Esophagus muscularis mucosa (tissue), 4 donors: ENCODE results near the gene TNK2. TPM values are rescaled to one million over a fixed set of nuclear protein-coding genes. Genes with fewer than 3 reads are reported as not detected.

Source experiments
- DNase-seq: peaks from one replicate; pipeline ENCODE4 v3.0.0-alpha.2; 2017; ENCODE audit errors: extremely low spot score
- H3K27ac ChIP-seq, 4 donors: fragments of 200-600 bp; sonication (generic); replicated peaks in 1 of 4; 1 replicate in 3 of 4; 2 replicates in 1 of 4; pipeline ENCODE4 v1.5.1; 2016 to 2019; ENCODE audit warnings: mild to moderate bottlenecking in 1 of 4
- H3K27me3 ChIP-seq, 4 donors: fragments of 200-600 bp; sonication (generic); one replicate each; pipeline versions ENCODE4 v1.5.1 to v1.6.0; 2016 to 2019
- H3K36me3 ChIP-seq, 4 donors: fragments of 200-600 bp; sonication (generic); one replicate each; pipeline ENCODE4 v1.5.1; 2016 to 2019
- H3K4me1 ChIP-seq, 4 donors: fragments of 200-600 bp; sonication (generic); one replicate each; pipeline ENCODE4 v1.5.1; 2016 to 2019
- H3K4me3 ChIP-seq, 4 donors: fragments of 200-600 bp; sonication (generic); 1 replicate in 2 of 4; 2 replicates in 2 of 4; pipeline ENCODE4 v1.5.1; 2016 to 2019; ENCODE audit warnings: mild to moderate bottlenecking in 4 of 4, moderate library complexity in 1 of 4
- H3K9me3 ChIP-seq, 4 donors: fragments of 200-600 bp; sonication (generic); 1 replicate in 3 of 4; 2 replicates in 1 of 4; pipeline ENCODE4 v1.5.1; 2016 to 2019
- CTCF ChIP-seq, 3 experiments: fragments of 200-600 bp in 2 of 3; fragments of 450-650 bp in 1 of 3; sonication (generic) in 2 of 3; IDR thresholded peaks; one replicate each; pipeline ENCODE4 v1.5.1; 2017 to 2019; ENCODE audit warnings: antibody characterized with exemption in 3 of 3, mild to moderate bottlenecking in 2 of 3, moderate library complexity in 1 of 3
- EP300 ChIP-seq: sonication (generic); formaldehyde crosslinking; IDR thresholded peaks from one replicate; pipeline ENCODE4 v1.6.1; 2017; ENCODE audit warnings: antibody characterized with exemption
- POLR2A ChIP-seq: fragments of 450-650 bp; IDR thresholded peaks from one replicate; pipeline ENCODE4 v1.6.1; 2017; ENCODE audit warnings: antibody characterized with exemption, moderate library complexity, mild to moderate bottlenecking, low read depth
- POLR2AphosphoS5 ChIP-seq, 2 donors: sonication (generic); formaldehyde crosslinking; IDR thresholded peaks; one replicate each; pipeline ENCODE4 v1.6.1; 2017; ENCODE audit warnings: antibody characterized with exemption in 2 of 2
- WGBS: methylation state at CpG from one replicate; pipeline ENCODE4 v1.1.5; 2018; 5-methylcytosine and 5-hydroxymethylcytosine counted together
- intact Hi-C: fragments of 100-400 bp; cut with DNase I; formaldehyde crosslinking; loops from one replicate; pipeline ENCODE4 v1.15.1; 2023
- total RNA-seq, 4 donors: library from RNA; depleted of rRNA; stranded (reverse); fragments of >200 nt; gene quantifications; one replicate each; pipeline versions ENCODE4 v1.1.0 to v1.2.1, GENCODE V29; 2016

TNK2 gene
- total RNA-seq, 4 donors from 2014 or later = 16.4 to 42.3 (median 28.3) TPM

- no peak overlapping the region for H3K27ac ChIP-seq
- TF ChIP-seq POLR2AphosphoS5 (IDR thresholded peaks at IDR 0.05) (no peak), CTCF (IDR thresholded peaks at IDR 0.05) (no peak), EP300 (no peak), POLR2A (no peak)
- no peak for DNase-seq
- intact Hi-C loops = no loop called here
- H3K36me3 ChIP-seq = no peaks in the 10 kb centered on the region
- 85% methylated on average over 8 of the region's 8 CpGs for WGBS
- H3K4me3 ChIP-seq = no peak overlapping the region
- peaks cover 0 to 5% (median 0%) of the 10 kb centered on the region in 4 donors for H3K27me3 ChIP-seq
- H3K4me1 ChIP-seq = no peaks in the 10 kb centered on the region
- H3K9me3 ChIP-seq = no peaks in the 10 kb centered on the region
These were observed 23.4 kb upstream of the TNK2 start for GRCh38 chr3:195931582-195932273.

- H3K36me3 ChIP-seq = no peaks in the 10 kb centered on the region
- H3K27me3 ChIP-seq = peaks cover 0 to 9% (median 0%) of the 10 kb centered on the region in 4 donors
- no peaks in the 10 kb centered on the region for H3K9me3 ChIP-seq
- no peak overlapping the region for H3K27ac ChIP-seq
- TF ChIP-seq POLR2A (no peak), EP300 (no peak), CTCF (IDR thresholded peaks at IDR 0.05) (no peak), POLR2AphosphoS5 (IDR thresholded peaks at IDR 0.05) (no peak)
- DNase-seq = no peak
- intact Hi-C loops = no loop called here
- H3K4me1 ChIP-seq = no peaks in the 10 kb centered on the region
- 76% methylated on average over 3 of the region's 3 CpGs for WGBS
- no peak overlapping the region for H3K4me3 ChIP-seq
These were observed 21.1 kb upstream of the TNK2 start for GRCh38 chr3:195929452-195929851.

- intact Hi-C loops = no loop called here
- Histone ChIP-seq H3K4me3 (no peak overlapping the region), H3K27ac (no peak overlapping the region), H3K9me3 (no peaks in the 10 kb centered on the region), H3K4me1 (no peaks in the 10 kb centered on the region), H3K36me3 (no peaks in the 10 kb centered on the region), H3K27me3 (peaks cover 0 to 4% (median 0%) of the 10 kb centered on the region in 4 donors)
- WGBS = 63% methylated on average over 13 of the region's 13 CpGs
- DNase-seq = no peak
- TF ChIP-seq EP300 (no peak), POLR2AphosphoS5 (IDR thresholded peaks at IDR 0.05) (no peak), CTCF (IDR thresholded peaks at IDR 0.05) (no peak), POLR2A (no peak)
These were observed 13.0 kb upstream of the TNK2 start for GRCh38 chr3:195921334-195921791.

- H3K36me3 ChIP-seq = no peaks in the 10 kb centered on the region
- TF ChIP-seq CTCF (IDR thresholded peaks at IDR 0.05) = no peak
- TF ChIP-seq EP300 = no peak
- no peak for TF ChIP-seq POLR2A
- no peak for TF ChIP-seq POLR2AphosphoS5 (IDR thresholded peaks at IDR 0.05)
- no peaks in the 10 kb centered on the region for H3K9me3 ChIP-seq
- no peak for DNase-seq
- H3K27me3 ChIP-seq = no peaks in the 10 kb centered on the region
- intact Hi-C loops = no loop called here
- peaks cover 4 to 17% (median 16%) of the 10 kb centered on the region in 4 donors for H3K4me1 ChIP-seq
- no peak overlapping the region for H3K4me3 ChIP-seq
- WGBS = 95% methylated on average over 14 of the region's 14 CpGs
- no peak overlapping the region for H3K27ac ChIP-seq
These were observed 9.8 kb upstream of the TNK2 start for GRCh38 chr3:195918176-195918575.
